NCI-H2029 (cell line): ENCODE measurements around the gene DAB2.

Source experiments
- DNase-seq: peaks from one replicate; lab custom pipeline; 2025; lab: John Stamatoyannopoulos, UW

The DAB2 gene

DNA sequence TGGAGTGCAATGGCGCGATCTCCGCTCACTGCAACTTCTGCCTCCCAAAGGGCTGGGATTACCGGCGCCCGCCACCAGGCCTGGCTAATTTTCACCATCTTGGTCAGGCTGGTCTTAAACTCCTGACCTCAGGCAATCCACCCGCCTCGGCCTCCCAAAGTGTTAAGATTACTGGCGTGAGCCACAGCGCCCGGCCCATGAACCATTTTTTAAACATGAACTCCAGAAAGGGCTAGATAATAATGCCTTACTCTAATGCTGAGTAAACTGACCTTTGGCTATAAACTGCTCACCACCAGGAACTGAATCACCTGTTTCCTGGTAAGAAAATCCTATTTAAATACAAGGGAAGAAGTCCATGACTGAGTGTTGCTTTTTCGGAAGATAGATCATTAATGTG, 23.2 kb upstream of the DAB2 start:
- DNase-seq = no peak

DNA sequence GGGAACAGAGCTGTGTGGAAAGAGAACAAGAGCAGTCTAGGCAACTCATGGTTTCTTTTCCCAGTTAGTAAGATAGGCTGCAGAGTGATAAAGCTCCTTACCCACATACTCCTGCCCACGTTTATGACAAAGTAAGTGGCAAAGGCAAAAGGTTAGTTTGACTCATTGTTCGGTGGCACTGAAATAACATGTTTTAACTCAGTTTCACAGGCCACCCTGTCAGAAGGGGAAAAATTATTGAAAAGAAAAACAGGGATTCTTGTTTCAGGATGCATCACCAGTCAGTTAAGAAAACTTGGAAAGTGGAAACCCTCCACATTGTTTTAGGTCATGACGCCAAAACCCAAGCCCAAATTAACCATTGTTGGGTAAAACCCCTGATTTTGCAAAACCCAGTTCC, 22.3 kb upstream of the DAB2 start:
- no peak for DNase-seq

DNA sequence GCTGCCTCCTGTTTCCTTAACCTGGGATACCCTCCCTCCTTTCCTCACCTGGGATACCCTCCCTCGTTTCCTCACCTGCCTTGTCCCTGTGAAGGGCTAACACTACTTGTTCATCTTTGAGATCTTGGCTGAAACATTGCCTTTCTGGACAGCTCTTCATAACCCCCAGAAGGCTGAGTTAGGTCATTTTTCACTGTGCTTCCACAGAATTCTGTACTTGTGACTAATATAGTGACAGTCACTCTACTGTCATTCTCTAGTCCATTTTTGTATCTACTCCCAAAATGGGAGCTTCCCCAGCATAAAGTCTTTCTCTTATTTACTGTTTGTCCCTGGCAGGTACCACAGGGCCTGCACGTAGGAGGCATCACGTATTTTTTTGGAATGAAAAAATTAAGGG, 21.5 kb upstream of the DAB2 start:
- no peak for DNase-seq

DNA sequence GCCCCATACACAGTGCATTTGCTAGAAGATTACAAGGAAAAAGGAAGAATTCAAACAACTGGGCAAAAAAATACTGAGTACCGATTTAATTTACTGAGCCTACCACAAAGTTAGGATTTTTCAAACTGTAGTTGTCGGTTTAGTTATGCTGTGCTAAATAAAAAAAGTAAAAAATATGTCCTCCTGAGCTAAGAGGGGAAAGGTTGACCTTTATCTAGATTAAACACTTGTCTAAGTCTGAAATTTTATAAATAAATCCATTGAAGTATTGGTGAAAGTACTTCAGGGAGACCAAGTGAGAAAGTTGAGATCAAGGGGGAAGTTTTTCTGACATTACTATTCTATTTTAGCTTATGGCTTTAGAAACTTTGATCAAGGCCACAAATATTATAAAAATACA, 19.1 kb upstream of the DAB2 start:
- no peak for DNase-seq

DNA sequence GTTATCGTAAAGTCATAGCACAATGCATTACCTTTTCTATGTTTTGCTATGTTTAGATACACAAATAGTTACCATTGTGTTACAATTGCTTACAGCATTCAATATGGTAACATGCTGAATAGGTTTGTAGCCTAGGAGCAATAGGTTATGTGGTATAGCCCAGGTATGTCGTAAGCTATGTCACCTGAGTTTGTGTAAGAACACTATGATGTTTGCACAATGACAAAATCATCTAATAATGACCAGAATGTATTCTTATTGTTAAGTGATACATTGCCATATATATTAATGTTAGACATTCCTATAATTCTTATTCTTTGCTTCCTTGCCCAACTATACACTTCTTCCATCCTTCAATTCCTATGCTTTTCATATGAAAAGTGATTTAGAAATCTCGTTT, 18.2 kb upstream of the DAB2 start:
- DNase-seq = no peak

DNA sequence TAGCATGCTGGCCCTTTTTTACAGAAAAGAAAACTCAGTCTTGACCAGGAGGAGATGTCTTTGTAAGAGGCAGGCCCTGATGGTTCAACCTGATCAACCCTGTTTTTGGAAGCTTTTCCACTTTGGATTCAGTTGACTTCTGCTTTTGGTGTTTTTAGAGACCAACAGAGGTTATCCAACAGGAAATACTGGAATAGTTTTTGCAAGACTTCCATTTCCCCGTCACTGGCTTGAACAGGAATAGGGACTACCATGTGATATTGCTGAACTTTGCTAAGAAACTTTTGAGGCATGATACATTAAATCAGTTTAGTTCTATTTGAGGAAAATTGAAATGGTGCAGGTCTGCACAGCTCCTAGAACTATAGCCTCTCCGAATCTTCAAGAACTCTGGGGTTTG, 17.1 kb upstream of the DAB2 start:
- no peak for DNase-seq

DNA sequence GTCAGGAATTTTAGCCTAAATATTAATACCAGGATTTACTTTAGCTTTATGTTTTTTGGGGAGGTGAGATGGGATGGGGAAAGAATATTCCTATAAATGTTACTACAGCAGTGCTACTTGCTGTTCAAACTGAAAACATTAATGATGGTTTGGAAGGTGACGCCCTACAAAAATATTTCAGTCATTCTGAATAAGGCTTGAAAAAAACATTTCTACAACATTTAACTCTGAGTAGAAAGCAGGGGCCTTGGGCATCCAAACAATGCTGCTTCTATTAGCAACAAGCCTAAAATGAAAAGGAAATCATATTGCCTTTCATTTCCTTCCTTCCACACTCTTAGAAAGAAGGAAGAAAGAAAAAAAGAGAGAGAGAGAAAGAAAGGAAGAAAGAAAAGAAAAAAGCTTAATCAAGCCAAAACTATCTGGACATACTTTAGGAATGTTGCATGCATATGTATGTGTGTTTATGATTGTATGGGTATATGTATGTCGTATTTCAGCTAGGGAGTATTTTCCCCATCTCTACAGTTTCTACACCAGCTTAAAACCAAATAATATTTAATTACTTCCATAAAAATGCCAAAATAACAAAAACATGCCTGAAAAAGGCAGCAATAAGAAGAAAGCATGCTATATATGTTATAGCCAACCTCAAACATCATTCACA, 16.3 kb upstream of the DAB2 start:
- DNase-seq = no peak

DNA sequence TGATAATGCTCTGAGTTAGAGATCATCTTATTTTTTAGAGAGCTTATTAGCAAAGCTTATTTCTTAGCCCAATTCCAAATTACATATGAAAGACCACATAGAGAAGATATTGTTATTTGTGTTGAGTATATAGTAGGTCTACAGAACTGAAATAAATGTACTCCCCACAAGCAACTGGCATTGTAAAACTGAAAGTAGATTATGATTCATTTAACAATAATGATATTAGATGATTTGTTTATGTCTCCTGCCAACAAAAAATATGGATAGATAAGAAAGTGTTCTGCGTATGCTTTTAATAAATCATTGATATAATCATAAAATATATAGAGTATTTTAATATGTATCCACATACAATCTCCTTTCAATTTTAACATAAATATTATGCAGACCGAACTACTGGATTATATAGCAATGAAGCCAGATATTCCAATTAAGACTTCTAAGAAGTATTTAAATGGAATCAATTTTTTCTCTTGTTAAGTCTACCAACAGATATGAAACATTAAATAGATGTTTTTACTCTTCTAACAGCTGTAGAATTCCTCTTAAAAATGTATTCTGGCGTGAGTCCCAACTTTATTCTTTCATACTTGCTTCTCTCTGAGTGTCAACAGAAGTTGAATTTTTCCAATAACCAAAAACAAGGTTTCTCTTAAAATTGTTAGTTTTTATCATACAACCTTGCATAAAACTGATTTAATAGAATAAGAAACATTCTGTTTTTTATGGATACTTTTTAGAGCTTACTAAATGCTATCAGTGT, 15.6 kb upstream of the DAB2 start:
- no peak for DNase-seq

DNA sequence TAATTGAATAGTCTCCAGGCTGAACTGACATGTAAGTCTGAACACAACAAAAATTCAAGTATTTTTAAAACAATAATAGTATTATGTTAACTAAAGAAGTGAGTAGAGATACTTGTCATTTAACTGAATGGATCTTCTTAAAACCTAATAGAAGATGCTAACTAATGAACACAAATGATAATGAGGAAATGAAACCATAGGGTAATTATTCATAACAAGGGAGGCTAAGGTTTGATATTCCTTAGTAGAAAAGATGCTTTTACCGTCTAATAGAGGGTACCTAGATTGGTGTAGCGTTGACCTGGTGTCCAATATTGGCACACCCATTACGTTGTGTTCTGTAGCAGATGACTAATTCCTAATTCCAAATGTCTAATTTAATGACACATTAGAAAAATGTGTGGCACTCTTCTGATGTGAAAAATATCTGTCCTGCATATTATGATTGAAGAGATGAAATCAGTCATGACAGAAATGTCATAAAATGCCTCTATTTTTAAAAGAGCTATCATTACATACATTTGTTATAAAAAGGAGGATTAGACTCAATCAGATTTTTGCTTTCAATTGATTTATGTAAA, 14.9 kb upstream of the DAB2 start:
- DNase-seq = no peak

DNA sequence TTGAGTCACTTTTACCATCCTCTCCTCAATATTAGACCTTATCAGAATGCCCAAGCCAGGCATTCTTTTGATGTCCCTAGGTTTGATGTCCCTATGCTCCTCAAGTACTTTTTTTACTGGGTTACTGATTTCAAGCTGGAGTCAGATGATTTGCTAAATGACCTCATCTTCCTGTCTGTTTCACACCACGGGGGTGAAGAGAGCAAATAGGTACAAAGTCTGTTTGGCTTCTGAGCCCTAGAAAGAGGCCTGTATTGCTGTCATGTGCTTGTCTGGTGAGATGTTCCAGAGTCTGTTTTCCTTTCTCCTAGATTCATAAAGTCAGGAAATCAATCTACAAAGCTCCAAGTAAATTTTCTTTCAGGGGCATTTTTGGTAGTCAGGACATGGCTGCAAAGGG, 12.7 kb upstream of the DAB2 start:
- DNase-seq = no peak

DNA sequence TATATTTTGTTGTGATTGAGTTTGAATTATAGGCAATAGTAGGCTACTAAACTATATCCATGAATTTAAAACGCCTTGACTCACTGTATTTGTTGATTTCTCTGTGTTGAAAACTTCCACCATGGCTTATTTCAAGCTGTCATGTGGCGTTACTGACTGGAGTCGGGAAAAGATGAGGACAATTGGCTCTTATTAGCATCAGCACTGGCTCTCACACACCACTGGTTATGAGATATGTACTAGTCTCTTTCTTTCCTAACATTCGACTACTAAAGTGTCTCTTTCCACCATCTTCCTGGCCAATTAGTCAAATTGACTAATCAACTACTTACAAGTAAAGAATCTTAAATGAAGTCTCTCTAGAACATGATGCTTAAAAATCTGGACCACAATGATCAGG, 9.1 kb upstream of the DAB2 start:
- DNase-seq = no peak

DNA sequence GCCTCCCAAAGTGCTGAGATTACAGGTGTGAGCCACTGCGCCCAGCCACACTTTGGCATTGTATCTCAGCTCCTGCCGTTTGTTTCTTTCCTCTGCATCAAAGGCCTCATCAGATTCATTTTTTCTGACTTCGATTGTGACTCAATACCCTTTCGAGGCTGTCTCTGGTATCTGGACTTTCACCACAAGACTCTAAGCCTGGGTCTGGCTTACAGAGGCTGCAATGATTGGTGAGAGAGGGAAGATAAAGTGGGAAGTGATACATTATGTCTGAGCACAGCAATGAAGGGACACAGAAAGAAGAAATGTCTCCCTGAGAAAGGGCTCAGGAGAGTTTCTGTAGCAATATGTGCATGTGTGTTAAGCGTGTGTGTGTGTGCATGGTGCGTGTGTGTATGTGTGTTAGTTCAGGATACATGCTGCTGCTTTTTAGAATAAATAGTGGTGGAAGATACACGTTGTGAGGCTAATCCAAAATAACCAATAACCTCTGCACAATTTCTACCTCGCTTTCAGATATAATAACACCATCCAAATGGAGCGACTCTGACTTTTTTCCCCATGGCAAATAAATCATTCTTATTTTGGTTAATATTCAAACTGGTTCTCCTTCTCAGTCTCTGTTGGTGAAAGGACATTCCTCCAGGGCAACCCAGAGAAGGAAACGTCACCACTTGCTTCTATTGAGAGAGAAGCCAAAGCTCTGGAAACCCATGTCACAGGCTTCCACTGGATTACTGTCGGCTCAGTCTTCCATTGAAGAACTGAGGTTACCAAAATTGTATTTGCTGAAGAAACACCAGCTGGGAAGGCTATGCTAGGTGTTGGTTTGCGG, 8.1 kb upstream of the DAB2 start:
- no peak for DNase-seq

DNA sequence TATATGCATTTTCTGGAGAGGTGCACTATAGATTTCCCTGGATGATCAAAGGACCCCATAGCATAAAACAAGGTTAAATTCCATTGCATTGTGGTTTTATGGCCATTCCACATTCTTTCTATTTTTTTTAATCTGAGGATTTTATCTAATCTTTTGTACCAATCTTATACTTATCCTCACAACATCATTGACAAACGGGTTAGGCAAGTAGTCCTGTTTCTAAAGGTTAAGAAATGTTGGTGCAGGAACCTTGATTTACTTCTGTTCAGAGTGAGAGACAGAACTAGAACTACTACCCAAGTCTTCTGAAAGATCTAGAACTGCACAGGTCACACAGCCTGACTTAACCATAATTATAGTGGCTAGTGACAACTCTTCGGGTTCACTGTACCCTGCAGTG, 5.7 kb upstream of the DAB2 start:
- no peak for DNase-seq

DNA sequence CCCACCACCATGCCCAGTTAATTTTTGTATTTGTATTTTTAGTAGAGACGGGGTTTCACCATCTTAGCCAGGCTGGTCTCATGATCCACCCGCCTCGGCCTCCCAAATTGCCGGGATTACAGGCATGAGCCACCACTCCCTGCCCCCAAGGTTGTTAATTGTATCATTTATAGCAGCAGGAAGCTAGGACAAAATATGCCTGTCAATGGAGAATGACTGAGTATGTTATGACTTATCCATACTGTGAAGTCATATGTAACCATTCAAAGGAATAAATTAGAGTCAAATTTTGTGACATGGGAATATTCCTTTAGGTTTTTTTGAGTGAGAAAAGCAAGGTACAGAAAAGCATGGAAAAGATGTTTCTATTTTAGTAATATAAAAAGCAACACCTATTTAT, 3.9 kb upstream of the DAB2 start:
- no peak for DNase-seq

DNA sequence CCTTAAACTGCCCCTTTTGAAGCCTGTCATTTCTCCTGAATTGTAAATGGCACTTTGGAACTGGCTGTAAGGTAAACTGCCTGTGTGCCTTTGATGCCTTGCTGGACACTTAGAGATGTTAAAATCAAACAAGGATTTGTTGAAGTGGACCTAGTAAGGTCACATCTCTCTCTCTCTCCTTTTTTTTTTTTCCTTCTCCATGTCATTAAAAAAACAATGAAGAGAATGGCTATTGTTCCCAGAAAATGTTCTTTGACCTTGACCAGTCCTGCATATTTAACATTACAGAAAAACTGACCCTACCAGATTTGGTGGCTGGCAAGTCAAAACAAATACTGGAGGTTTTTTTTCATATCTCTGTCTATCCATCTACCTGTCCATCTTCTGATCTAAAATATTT, 2.9 kb upstream of the DAB2 start:
- no peak for DNase-seq

DNA sequence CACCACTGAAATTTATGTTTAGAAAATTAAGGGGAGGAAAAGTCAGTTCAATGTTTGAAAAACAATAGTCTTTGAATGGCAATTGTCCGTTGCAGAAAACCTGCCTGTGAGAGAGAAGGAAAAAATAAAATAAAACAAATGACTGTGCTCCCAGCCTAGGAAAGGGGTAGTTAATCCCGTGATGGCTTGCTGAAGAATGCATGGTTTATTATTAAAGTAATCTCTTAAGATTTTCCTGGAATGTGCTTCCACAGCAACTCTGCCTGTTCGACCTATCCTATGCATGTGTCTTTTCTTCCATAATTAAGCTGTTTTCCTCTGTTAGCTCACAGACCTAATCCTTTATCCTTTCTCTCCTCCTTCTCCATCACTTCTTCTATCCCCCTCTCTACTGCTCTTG, 2.4 kb upstream of the DAB2 start:
- no peak for DNase-seq

DNA sequence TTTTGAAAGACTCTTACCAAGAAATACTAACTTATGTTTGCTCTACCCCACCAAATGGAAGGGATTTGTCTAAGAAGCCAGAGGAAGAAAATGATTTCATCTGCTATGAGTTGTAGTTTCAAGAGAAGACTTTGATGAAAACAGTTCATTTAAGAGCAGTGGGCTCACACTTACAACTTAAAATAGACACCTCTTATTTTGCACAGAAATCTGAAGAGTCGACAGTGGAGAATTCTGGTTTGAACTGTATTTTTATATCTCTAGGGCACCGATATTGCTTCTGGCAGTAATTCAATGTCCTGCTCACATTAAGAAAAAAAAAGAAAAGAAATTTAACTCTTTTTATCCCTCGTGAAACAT, 1.9 kb upstream of the DAB2 start:
- no peak for DNase-seq

DNA sequence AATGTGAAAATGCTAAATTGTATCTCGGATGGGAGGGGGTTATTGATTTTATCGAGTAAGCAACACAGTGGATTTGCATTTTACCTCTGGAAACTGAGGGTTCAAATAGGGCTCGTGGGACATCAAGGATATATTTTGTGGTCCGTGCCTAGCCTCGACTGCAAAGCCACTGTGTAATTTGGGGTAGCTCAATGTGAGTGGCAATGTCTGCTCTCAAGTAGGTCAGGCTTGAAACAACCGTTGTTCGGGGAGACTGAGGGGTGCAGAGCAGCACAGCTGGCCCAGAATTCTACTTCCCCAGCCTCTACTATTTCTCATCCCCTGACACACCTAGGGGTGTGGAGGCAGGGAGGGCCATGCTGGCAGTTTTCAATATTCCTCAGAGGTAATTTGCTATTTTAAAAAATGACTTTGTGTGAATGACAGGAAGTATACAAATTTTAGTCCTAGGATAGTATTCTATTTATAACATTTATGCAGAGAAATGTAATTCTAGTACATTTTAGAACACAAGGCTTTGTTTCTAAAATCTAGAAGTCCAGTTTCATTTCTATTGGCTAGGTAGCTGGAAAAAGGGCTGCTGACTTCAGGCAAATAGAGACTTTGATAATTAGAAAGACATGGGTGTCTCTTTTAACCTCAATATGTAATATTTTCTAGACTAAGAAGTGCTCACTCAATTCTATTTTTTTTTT, 1.4 kb upstream of the DAB2 start:
- no peak for DNase-seq

DNA sequence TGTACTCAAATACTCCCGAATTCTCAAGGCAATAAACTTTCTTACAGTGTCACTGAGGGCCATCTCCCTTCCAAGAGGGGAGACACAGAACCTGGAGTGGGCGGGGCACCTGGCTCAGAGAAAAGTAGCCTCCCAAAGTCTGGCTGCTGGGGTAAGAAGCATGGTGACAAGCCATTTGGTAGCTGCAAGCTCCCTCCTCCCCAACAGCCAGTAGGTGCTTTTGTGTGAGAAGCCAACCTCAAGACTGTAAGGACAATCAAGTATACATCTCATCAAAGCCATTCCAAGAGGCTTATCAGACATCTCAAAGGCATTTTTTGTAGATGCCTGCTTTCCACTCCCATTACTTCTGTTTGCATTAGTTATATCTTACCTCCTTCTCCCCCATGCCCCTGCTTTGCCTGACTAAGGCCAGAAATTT, 1.4 kb downstream of the DAB2 start:
- DNase-seq = no peak

DNA sequence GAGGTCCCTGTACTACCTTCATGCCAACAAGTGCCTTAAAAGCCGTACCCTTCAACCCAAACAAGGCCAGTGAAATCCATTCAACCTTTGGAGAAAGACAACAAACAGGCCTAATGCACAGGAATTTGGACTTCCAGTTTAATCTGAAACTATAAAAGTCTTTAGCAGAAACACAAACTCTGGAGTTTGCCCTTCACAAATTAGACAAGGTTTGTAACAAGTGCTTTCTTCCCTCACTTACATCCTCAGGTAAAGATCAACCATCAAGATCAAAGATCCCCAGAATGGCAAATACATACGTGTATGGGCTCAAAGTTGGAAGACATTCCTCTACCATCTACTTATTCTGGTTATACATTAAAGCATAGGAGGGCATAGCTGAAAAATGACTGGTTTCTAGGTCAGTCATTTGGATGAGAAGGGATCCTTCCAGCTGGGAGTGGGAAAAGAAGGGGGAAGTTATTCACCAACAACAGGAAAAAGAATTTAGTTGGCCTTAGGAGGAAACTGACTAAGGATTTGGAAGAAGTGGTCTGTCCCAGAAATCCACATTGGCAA, 2.0 kb downstream of the DAB2 start:
- DNase-seq = no peak

DNA sequence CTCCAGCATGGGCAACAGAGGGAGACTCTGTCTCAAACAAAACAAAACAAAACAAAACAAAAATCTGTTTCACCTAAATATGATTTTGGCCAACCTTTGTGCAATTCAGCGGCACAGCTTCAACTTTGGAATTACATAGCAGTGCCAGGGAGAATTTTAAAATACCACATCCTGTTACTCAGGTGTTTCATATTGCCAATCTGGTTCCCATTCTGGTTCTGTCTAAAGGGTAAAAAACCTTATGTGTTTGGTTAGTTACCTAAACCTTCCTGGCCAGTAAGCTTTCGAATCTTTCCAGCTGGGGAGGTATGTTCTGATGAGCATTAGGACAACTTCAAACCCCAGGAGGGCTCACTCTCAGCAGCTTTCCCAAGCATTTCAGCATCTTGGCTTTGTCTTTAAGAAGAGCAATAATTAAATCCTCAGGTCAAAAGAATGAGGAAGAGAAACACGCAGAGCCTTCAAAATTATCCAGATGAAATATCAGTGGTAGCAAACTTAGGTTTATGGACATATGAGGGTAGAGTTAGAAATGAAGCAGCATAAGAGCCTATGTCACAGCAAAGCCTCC, 2.7 kb downstream of the DAB2 start:
- DNase-seq = no peak
